ENCODE data around the gene NINL. TPM values are rescaled to one million over a fixed set of nuclear protein-coding genes. Genes with fewer than 3 reads are reported as not detected.
A peak's percentile ranks its signal among the peaks of the same experiment; 100 is the strongest.
"Not testable (repeated sequence)": the region's sequence is repeated elsewhere in the genome, so short reads cannot be mapped to it uniquely, and the experiment has no call there.

The NINL gene
- 86.8 TPM for total RNA-seq (ENCODE audit: unreplicated experiment)
- long read RNA-seq, partial matches to known transcripts: 4 of 10 reads
- long read RNA-seq, other reads (novel, unspliced or antisense): 5 of 10 reads

- peaks cover 4% of the 10 kb centered on the region for H3K9me3 Mint-ChIP-seq (ENCODE audit: unreplicated experiment)
- H3K4me3 Mint-ChIP-seq (ENCODE audit: unreplicated experiment): peak within 1 kb of the TSS; percentile 100
- H3K4me1 Mint-ChIP-seq (ENCODE audit: low read depth, unreplicated experiment): peaks cover 19% of the 10 kb centered on the region
- peak within 1 kb of the TSS; percentile 98 for H3K27ac Mint-ChIP-seq (ENCODE audit: unreplicated experiment)
- peaks cover 3% of the 10 kb centered on the region for H3K36me3 Mint-ChIP-seq (ENCODE audit: unreplicated experiment)
- peaks cover 11% of the 10 kb centered on the region for H3K27me3 Mint-ChIP-seq (ENCODE audit: unreplicated experiment)
- TF ChIP-seq CTCF (IDR thresholded peaks at IDR 0.05; ENCODE audit: partially characterized antibody, unreplicated experiment): no peak
- peak; percentile 90 for DNase-seq
These were observed at the start of gene NINL for GRCh38 chr20:25584905-25585704. TSS of gene NINL (minus strand) at chr20:25585531. CDS start at chr20:25526587, 58,944 bp downstream.

- H3K9me3 Mint-ChIP-seq (ENCODE audit: unreplicated experiment): peaks cover 2% of the 10 kb centered on the region
- no peaks in the 10 kb centered on the region for H3K27me3 Mint-ChIP-seq (ENCODE audit: unreplicated experiment)
- H3K36me3 Mint-ChIP-seq (ENCODE audit: unreplicated experiment): peaks cover 20% of the 10 kb centered on the region
These were observed 47.8 kb upstream of the NINL start for GRCh38 chr20:25632940-25633790.

GRCh38 chr20:25630615-25631014 lies 45.3 kb upstream of the NINL start:
- H3K4me3 Mint-ChIP-seq (ENCODE audit: unreplicated experiment); H3K4me1 Mint-ChIP-seq (ENCODE audit: low read depth, unreplicated experiment); H3K27ac Mint-ChIP-seq (ENCODE audit: unreplicated experiment); H3K27me3 Mint-ChIP-seq (ENCODE audit: unreplicated experiment); H3K9me3 Mint-ChIP-seq (ENCODE audit: unreplicated experiment); DNase-seq: not testable (repeated sequence)
- peaks cover 11% of the 10 kb centered on the region for H3K36me3 Mint-ChIP-seq (ENCODE audit: unreplicated experiment)

More at GRCh38 chr20:25632940-25633790, 47.8 kb upstream of the NINL start:
- no peaks in the 10 kb centered on the region for H3K4me1 Mint-ChIP-seq (ENCODE audit: low read depth, unreplicated experiment)
- DNase-seq: no peak
- H3K27ac Mint-ChIP-seq (ENCODE audit: unreplicated experiment): no peak overlapping the region
- TF ChIP-seq CTCF (IDR thresholded peaks at IDR 0.05; ENCODE audit: partially characterized antibody, unreplicated experiment): no peak
- no peak overlapping the region for H3K4me3 Mint-ChIP-seq (ENCODE audit: unreplicated experiment)

- no peak overlapping the region for H3K4me3 Mint-ChIP-seq (ENCODE audit: unreplicated experiment)
- H3K9me3 Mint-ChIP-seq (ENCODE audit: unreplicated experiment): peaks cover 2% of the 10 kb centered on the region
- no peak for TF ChIP-seq CTCF (IDR thresholded peaks at IDR 0.05; ENCODE audit: partially characterized antibody, unreplicated experiment)
- H3K4me1 Mint-ChIP-seq (ENCODE audit: low read depth, unreplicated experiment): no peaks in the 10 kb centered on the region
- no peak for DNase-seq
- no peaks in the 10 kb centered on the region for H3K27me3 Mint-ChIP-seq (ENCODE audit: unreplicated experiment)
- peaks cover 11% of the 10 kb centered on the region for H3K36me3 Mint-ChIP-seq (ENCODE audit: unreplicated experiment)
- no peak overlapping the region for H3K27ac Mint-ChIP-seq (ENCODE audit: unreplicated experiment)
These were observed 44.6 kb upstream of the NINL start for GRCh38 chr20:25629816-25630499.

GRCh38 chr20:25626779-25627178 lies 41.4 kb upstream of the NINL start:
- no peak overlapping the region for H3K4me3 Mint-ChIP-seq (ENCODE audit: unreplicated experiment)
- H3K27ac Mint-ChIP-seq (ENCODE audit: unreplicated experiment): no peak overlapping the region
- DNase-seq: no peak
- H3K9me3 Mint-ChIP-seq (ENCODE audit: unreplicated experiment): peaks cover 6% of the 10 kb centered on the region
- H3K4me1 Mint-ChIP-seq (ENCODE audit: low read depth, unreplicated experiment): peaks cover 10% of the 10 kb centered on the region
- peaks cover 6% of the 10 kb centered on the region for H3K36me3 Mint-ChIP-seq (ENCODE audit: unreplicated experiment)
- no peak for TF ChIP-seq CTCF (IDR thresholded peaks at IDR 0.05; ENCODE audit: partially characterized antibody, unreplicated experiment)
- H3K27me3 Mint-ChIP-seq (ENCODE audit: unreplicated experiment): peaks cover 3% of the 10 kb centered on the region
